HepG2 (cell line): ENCODE data around the gene COG1. TPM values are rescaled to one million over a fixed set of nuclear protein-coding genes. Genes with fewer than 3 reads are reported as not detected.
A peak's percentile ranks its signal among the peaks of the same experiment; 100 is the strongest.

Experiments
- ATAC-seq: fragments of 200-7000 bp; cut with Tn5 transposase; 3 replicates; pipeline ENCODE4 v1.9.1; 2020; ENCODE audit warnings: mild to moderate bottlenecking, moderate library complexity
- BruUV-seq: library from RNA; stranded (reverse); fragments of 400-500 nt; replicated peaks from 2 replicates; lab custom pipeline; 2021; lab: Mats Ljungman, UMichigan
- CTCF ChIA-PET: fragments of 300-600 bp; formaldehyde crosslinking; extraction: SDS; loops from one replicate; lab custom pipeline; 2021; ENCODE audit warnings: low total read pairs, inconsistent platforms, low intra/inter-chr PET ratio; lab: Yijun Ruan, JAX
- POLR2A ChIA-PET: fragments of 350-600 bp; sonication (Branson Sonifier 250); formaldehyde crosslinking; loops from one replicate; lab custom pipeline; 2020; ENCODE audit warnings: antibody characterized with exemption, inconsistent platforms; lab: Yijun Ruan, JAX
- DNase-seq: peaks from one replicate; pipeline ENCODE4 v3.0.0-alpha.2; 2015; ENCODE audit warnings: low spot score
- FAIRE-seq: peaks from 3 replicates; lab custom pipeline; 2011; peaks lifted over from hg19 to GRCh38; lab: Jason Lieb, UNC
- H2AFZ ChIP-seq: one replicate; pipeline ENCODE4 v1.6.1; 2011; ENCODE audit warnings: low read length, inconsistent platforms
- H3K27ac ChIP-seq: fragments of 300-600 bp; 3 replicates; pipeline ENCODE4 v1.8.0; 2011; ENCODE audit warnings: mixed run types, mild to moderate bottlenecking, mixed read lengths, low read length, inconsistent platforms; ENCODE audit not compliant: insufficient read depth; ENCODE audit errors: extremely low read length
- H3K27me3 ChIP-seq, 2 experiments: fragments of 200-600 bp in 1 of 2; 2 replicates in 1 of 2; 3 replicates in 1 of 2; pipeline versions ENCODE4 v1.6.0 to v1.8.0; 2011; ENCODE audit warnings: low read length in 2 of 2, mild to moderate bottlenecking in 2 of 2, moderate library complexity in 2 of 2, inconsistent platforms in 1 of 2; ENCODE audit not compliant: insufficient read depth in 2 of 2, control insufficient read depth in 1 of 2
- H3K36me3 ChIP-seq, 2 experiments: fragments of 200-600 bp in 1 of 2; replicated peaks in 1 of 2; 2 replicates in 1 of 2; 3 replicates in 1 of 2; pipeline versions ENCODE4 v1.5.1 to v1.8.0; 2011; ENCODE audit warnings: low read length in 2 of 2, inconsistent platforms in 1 of 2; ENCODE audit not compliant: insufficient read depth in 2 of 2, control insufficient read depth in 1 of 2
- H3K4me1 ChIP-seq: 2 replicates; pipeline ENCODE4 v1.5.1; 2012; ENCODE audit warnings: low read length, inconsistent platforms; ENCODE audit not compliant: insufficient read depth
- H3K4me2 ChIP-seq: 2 replicates; pipeline ENCODE4 v1.6.0; 2011; ENCODE audit warnings: low read depth, low read length, inconsistent platforms
- H3K4me3 ChIP-seq, 3 experiments: fragments of 200-600 bp in 1 of 3; sonication (generic), shearing (Covaris generic) in 1 of 3; replicated peaks in 1 of 3; 2 replicates each; pipeline ENCODE4 v1.5.1; 2011 to 2016; ENCODE audit warnings: low read length in 3 of 3, inconsistent platforms in 2 of 3, low read depth in 2 of 3, mild to moderate bottlenecking in 2 of 3, control low read depth in 1 of 3, mixed read lengths in 1 of 3; ENCODE audit not compliant: insufficient read depth in 1 of 3
- H3K79me2 ChIP-seq: one replicate; pipeline ENCODE4 v1.6.1; 2011; ENCODE audit warnings: low read length, inconsistent platforms; ENCODE audit not compliant: insufficient read depth
- H3K9ac ChIP-seq: 2 replicates; pipeline ENCODE4 v1.6.0; 2011; ENCODE audit warnings: mild to moderate bottlenecking, low read depth, low read length, inconsistent platforms; ENCODE audit not compliant: insufficient read depth
- H3K9me3 ChIP-seq: 2 replicates; pipeline ENCODE4 v1.5.1; 2012; ENCODE audit warnings: mild to moderate bottlenecking, low read length
- H4K20me1 ChIP-seq: 2 replicates; pipeline ENCODE4 v1.6.0; 2011; ENCODE audit warnings: inconsistent platforms, mild to moderate bottlenecking, low read length, moderate library complexity; ENCODE audit not compliant: insufficient read depth
- AGO1 ChIP-seq: fragments of 200-400 bp; formaldehyde crosslinking; IDR thresholded peaks from 2 replicates; pipeline ENCODE4 v1.6.1; 2017; ENCODE audit warnings: mild to moderate bottlenecking, low read depth, low read length, moderate library complexity; ENCODE audit not compliant: poor library complexity, severe bottlenecking
- ARNTL ChIP-seq: sonication (generic); formaldehyde crosslinking; IDR thresholded peaks from 2 replicates; pipeline ENCODE4 v1.4.0; 2020; ENCODE audit warnings: mild to moderate bottlenecking, missing genetic modification reagents
- BCL6 ChIP-seq: IDR thresholded peaks from 2 replicates; pipeline ENCODE4 v1.6.1; 2016; ENCODE audit warnings: missing genetic modification reagents, missing compliant biosample characterization
- CBX2 ChIP-seq, 2 experiments: fragments of 200-600 bp in 1 of 2; sonication (generic); formaldehyde crosslinking in 1 of 2; IDR thresholded peaks; 2 replicates each; pipeline versions ENCODE4 v1.7.0 to v1.8.1; 2018 to 2022; ENCODE audit warnings: low read depth in 2 of 2, low read length in 1 of 2, mild to moderate bottlenecking in 1 of 2, missing genetic modification reagents in 1 of 2
- EED ChIP-seq: sonication (generic); formaldehyde crosslinking; IDR thresholded peaks from 2 replicates; pipeline ENCODE4 v1.5.0; 2020; ENCODE audit warnings: mild to moderate bottlenecking, missing genetic modification reagents
- FOSL1 ChIP-seq: sonication (generic); formaldehyde crosslinking; IDR thresholded peaks from 2 replicates; pipeline ENCODE4 v1.9.0; 2021; ENCODE audit warnings: missing genetic modification reagents, borderline replicate concordance
- FOXP1 ChIP-seq, 2 experiments: fragments of 450-650 bp in 1 of 2; IDR thresholded peaks; 2 replicates each; pipeline ENCODE4 v1.6.1; 2017 to 2018; ENCODE audit warnings: antibody characterized with exemption in 1 of 2
- GLMP ChIP-seq: sonication (generic); formaldehyde crosslinking; IDR thresholded peaks from 2 replicates; pipeline ENCODE4 v1.9.0; 2021; ENCODE audit warnings: missing genetic modification reagents, mild to moderate bottlenecking, borderline replicate concordance
- HMG20A ChIP-seq: IDR thresholded peaks from 2 replicates; pipeline ENCODE4 v1.6.1; 2016; ENCODE audit warnings: borderline replicate concordance
- HOXA3 ChIP-seq: sonication (generic); formaldehyde crosslinking; IDR thresholded peaks from 2 replicates; pipeline ENCODE4 v1.5.0; 2020; ENCODE audit warnings: missing genetic modification reagents
- IRF2 ChIP-seq: IDR thresholded peaks from 2 replicates; pipeline ENCODE4 v1.6.1; 2018; ENCODE audit warnings: missing genetic modification reagents, missing compliant biosample characterization
- ISL2 ChIP-seq: sonication (generic); formaldehyde crosslinking; IDR thresholded peaks from 2 replicates; pipeline ENCODE4 v1.5.0; 2020; ENCODE audit warnings: missing genetic modification reagents
- PLRG1 ChIP-seq: fragments of 450-650 bp; conservative IDR thresholded peaks from 2 replicates; pipeline ENCODE4 v1.6.1; 2016
- TSC22D2 ChIP-seq: sonication (generic); formaldehyde crosslinking; IDR thresholded peaks from 2 replicates; pipeline ENCODE4 v1.5.1; 2020; ENCODE audit warnings: missing genetic modification reagents, mild to moderate bottlenecking, borderline replicate concordance
- WIZ ChIP-seq: sonication (generic); formaldehyde crosslinking; IDR thresholded peaks from 2 replicates; pipeline ENCODE4 v1.5.1; 2020; ENCODE audit warnings: mild to moderate bottlenecking, missing genetic modification reagents
- ZBTB38 ChIP-seq: sonication (generic); formaldehyde crosslinking; IDR thresholded peaks from 2 replicates; pipeline ENCODE4 v1.5.1; 2020; ENCODE audit warnings: mild to moderate bottlenecking, missing genetic modification reagents
- ZC3H4 ChIP-seq: sonication (generic); formaldehyde crosslinking; IDR thresholded peaks from 2 replicates; pipeline ENCODE4 v1.4.0; 2020; ENCODE audit warnings: missing genetic modification reagents, borderline replicate concordance
- ZFP37 ChIP-seq: sonication (generic); formaldehyde crosslinking; IDR thresholded peaks from 2 replicates; pipeline ENCODE4 v1.4.0; 2020; ENCODE audit warnings: missing genetic modification reagents, borderline replicate concordance
- ZNF136 ChIP-seq: sonication (generic); formaldehyde crosslinking; IDR thresholded peaks from 2 replicates; pipeline ENCODE4 v1.8.1; 2022; ENCODE audit warnings: low read depth, mild to moderate bottlenecking, moderate library complexity, missing genetic modification reagents
- ZNF260 ChIP-seq: sonication (generic); formaldehyde crosslinking; IDR thresholded peaks from 2 replicates; pipeline ENCODE4 v1.4.0; 2020; ENCODE audit warnings: missing genetic modification reagents, low read depth, mild to moderate bottlenecking, borderline replicate concordance
- ZNF441 ChIP-seq: sonication (generic); formaldehyde crosslinking; IDR thresholded peaks from 2 replicates; pipeline ENCODE4 v1.7.0; 2021; ENCODE audit warnings: missing genetic modification reagents, borderline replicate concordance
- ZNF644 ChIP-seq: IDR thresholded peaks from 2 replicates; pipeline ENCODE4 v1.6.1; 2016; ENCODE audit warnings: low read depth
- ZNF772 ChIP-seq: sonication (generic); formaldehyde crosslinking; IDR thresholded peaks from 2 replicates; pipeline ENCODE4 v1.5.0; 2020; ENCODE audit warnings: mild to moderate bottlenecking, missing genetic modification reagents
- ZNF891 ChIP-seq: sonication (generic); formaldehyde crosslinking; IDR thresholded peaks from 2 replicates; pipeline ENCODE4 v1.5.0; 2020; ENCODE audit warnings: mild to moderate bottlenecking, missing genetic modification reagents
- WGBS: methylation state at CpG from one replicate; pipeline ENCODE4 v1.1.6; 2017; ENCODE audit warnings: low lambda C conversion rate; 5-methylcytosine and 5-hydroxymethylcytosine counted together
- in situ Hi-C: cut with HindIII; loops from 2 replicates; pipeline ENCODE4 v1.10.0; 2017; ENCODE audit warnings: low pct_unique_long_range_greater_than_20kb; ENCODE audit not compliant: extremely low pct_ligation_motif_present
- intact Hi-C: fragments of 100-400 bp; cut with micrococcal nuclease; formaldehyde crosslinking; loops from one replicate; pipeline ENCODE4 v1.10.0; 2022; ENCODE audit not compliant: unreplicated experiment
- polyA plus RNA-seq, 8 experiments: library from polyadenylated mRNA; depleted of rRNA in 3 of 8; stranded (reverse) in 7 of 8; unstranded in 1 of 8; fragments of >200 nt; fragmentation: Illumina TruSeq in 4 of 8; extraction: Trizol in 4 of 8; gene quantifications; 2 replicates each; pipeline versions ENCODE4 v1.2.1 to v1.2.3, GENCODE V29; 2011 to 2016; ENCODE audit warnings: low read depth in 4 of 8, missing spikeins in 1 of 8, mixed read lengths in 1 of 8; ENCODE audit not compliant: insufficient read depth in 1 of 8
- total RNA-seq, 5 experiments: library from RNA; depleted of rRNA; stranded (reverse); fragments of >200 nt; fragmentation: Illumina TruSeq; extraction: Trizol; gene quantifications; 2 replicates each; pipeline ENCODE4 v1.2.3, GENCODE V29; 2016; ENCODE audit warnings: low read depth in 1 of 5

COG1 gene
- total and polyA plus RNA-seq, 2 of the 13 experiments (the other 11 are each of a cell fraction or from before 2014, with no cell fraction given): 36.6 to 39.7 TPM

GRCh38 chr17:73232587-73233373, 39.9 kb downstream of the COG1 start:
- peaks cover 8 to 17% of the 10 kb centered on the region in 2 experiments for H3K36me3 ChIP-seq
- CTCF ChIA-PET: interaction anchor here (1.5 kb wide), 1 partner anchor 505 kb away, joined by 3 read pairs; no protein-coding TSS in a partner anchor
- H3K27me3 ChIP-seq: peaks cover 0 to 4% of the 10 kb centered on the region in 2 experiments; a peak in 1 of 5 replicates
- in situ Hi-C loops: loop anchor here (5.0 kb wide), 1 partner anchor 40 kb away; the partner anchor contains the start of gene COG1
- H3K27ac ChIP-seq: peak overlapping the region; percentile 77
- peak overlapping the region; percentile 87 for H3K4me2 ChIP-seq
- peaks cover 61% of the 10 kb centered on the region for H3K4me1 ChIP-seq
- H4K20me1 ChIP-seq: no peaks in the 10 kb centered on the region
- under 1% methylated on average over 43 of the region's 48 CpGs for WGBS
- peak overlapping the region; percentile 78 for H3K9ac ChIP-seq
- H2AFZ ChIP-seq: no peak overlapping the region
- H3K79me2 ChIP-seq: peaks cover 67% of the 10 kb centered on the region
- ATAC-seq: peak; percentile 64
- DNase-seq: no peak
- BruUV-seq: TSS peak; percentile 50
- intact Hi-C loops: loop anchor here (1.0 kb wide), 2 partner anchors 41 to 507 kb away; no protein-coding TSS in a partner anchor
- no peaks in the 10 kb centered on the region for H3K9me3 ChIP-seq
- peak overlapping the region; percentile 97 to 98 (median 97) for H3K4me3 ChIP-seq
- POLR2A ChIA-PET: interaction anchor here (0.7 to 3.2 kb wide), 17 partner anchors 10 to 78 kb away, joined by 3 to 47 read pairs (median 6); partner anchors contain the start of genes COG1 and CPSF4L
- no peak for FAIRE-seq
- TF ChIP-seq AGO1 (no peak), ISL2 (CRISPR knock-in tag) (no peak), TSC22D2 (no peak), EED (CRISPR knock-in tag) (0 out of 2 replicates have a peak, but pooled peaks have one; percentile 38), PLRG1 (no peak), HOXA3 (CRISPR knock-in tag) (no peak), GLMP (CRISPR knock-in tag) (no peak), BCL6 (CRISPR knock-in tag) (no peak; the same call in 1 of the 2 replicates), ZNF260 (CRISPR knock-in tag) (no peak), ZBTB38 (CRISPR knock-in tag) (no peak), ZNF772 (CRISPR knock-in tag) (peak; percentile 60; the same call in 1 of the 2 replicates), FOSL1 (no peak), ARNTL (no peak; the same call in 1 of the 2 replicates), FOXP1 (IDR thresholded peaks at IDR 0.05) (no peak), FOXP1 (CRISPR knock-in tag; IDR thresholded peaks at IDR 0.05) (no peak), ZNF644 (CRISPR knock-in tag) (no peak), ZNF136 (CRISPR knock-in tag) (no peak), HMG20A (no peak), ZNF441 (CRISPR knock-in tag) (no peak), IRF2 (CRISPR knock-in tag) (no peak), ZNF891 (CRISPR knock-in tag) (no peak), ZC3H4 (CRISPR knock-in tag) (no peak), WIZ (CRISPR knock-in tag) (no peak), ZFP37 (CRISPR knock-in tag) (no peak), CBX2 (IDR thresholded peaks at IDR 0.05; ENCODE audit: low read depth, low read length) (no peak), CBX2 (CRISPR knock-in tag; IDR thresholded peaks at IDR 0.05; ENCODE audit: low read depth) (no peak)
